Body of pancreas (tissue), 4 donors: ENCODE results near the gene NCAM1. TPM values are rescaled to one million over a fixed set of nuclear protein-coding genes. Genes with fewer than 3 reads are reported as not detected.

ENCODE experiments used
- ATAC-seq: fragments of 150-250 bp; one replicate; pipeline ENCODE4 v1.9.1; 2016
- DNase-seq, 4 donors: peaks; one replicate each; pipeline ENCODE4 v3.0.0-alpha.2; 2019
- H3K27ac ChIP-seq, 4 donors: fragments of 200-600 bp; sonication (generic); 1 replicate in 3 of 4; 2 replicates in 1 of 4; pipeline versions ENCODE4 v1.5.1 to v1.6.1; 2016 to 2019; ENCODE audit warnings: mild to moderate bottlenecking in 1 of 4, mixed read lengths in 1 of 4, moderate library complexity in 1 of 4
- H3K27me3 ChIP-seq, 2 donors: fragments of 200-600 bp; sonication (generic); one replicate each; pipeline ENCODE4 v1.6.0; 2016; ENCODE audit warnings: mild to moderate bottlenecking in 1 of 2
- H3K36me3 ChIP-seq, 2 donors: fragments of 200-600 bp; sonication (generic); replicated peaks in 1 of 2; 2 replicates each; pipeline ENCODE4 v1.5.1; 2016; ENCODE audit warnings: low read depth in 2 of 2; ENCODE audit not compliant: insufficient read depth in 1 of 2
- H3K4me1 ChIP-seq: fragments of 200-600 bp; sonication (generic); one replicate; pipeline ENCODE4 v1.6.0; 2016
- H3K4me3 ChIP-seq, 2 donors: fragments of 200-600 bp; sonication (generic); 1 replicate in 1 of 2; 2 replicates in 1 of 2; pipeline ENCODE4 v1.5.1; 2016 to 2019
- H3K9me3 ChIP-seq, 3 donors: fragments of 200-600 bp; sonication (generic); 1 replicate in 2 of 3; 2 replicates in 1 of 3; pipeline ENCODE4 v1.5.1; 2016
- CTCF ChIP-seq, 7 experiments: fragments of 450-650 bp in 4 of 7; fragments of 200-600 bp in 3 of 7; sonication (generic) in 3 of 7; IDR thresholded peaks; one replicate each; pipeline ENCODE4 v1.5.1; 2016 to 2019; ENCODE audit warnings: antibody characterized with exemption in 7 of 7
- POLR2A ChIP-seq, 3 donors: fragments of 450-650 bp; IDR thresholded peaks; one replicate each; pipeline ENCODE4 v1.6.1; 2016; ENCODE audit warnings: antibody characterized with exemption in 3 of 3, mild to moderate bottlenecking in 2 of 3
- WGBS, 2 donors: methylation state at CpG; one replicate each; pipeline ENCODE4 v1.1.5; 2017; 5-methylcytosine and 5-hydroxymethylcytosine counted together
- intact Hi-C: fragments of 100-400 bp; cut with DNase I; formaldehyde crosslinking; loops from one replicate; pipeline ENCODE4 v1.15.1; 2023
- total RNA-seq, 2 donors: library from RNA; depleted of rRNA; stranded (reverse); fragments of >200 nt; gene quantifications; one replicate each; pipeline ENCODE4 v1.1.0, GENCODE V29; 2016

NCAM1 gene
- total RNA-seq, 2 donors from 2014 or later = 10.1 to 26.0 TPM

GRCh38 chr11:113240389-113240788, 279.2 kb downstream of the NCAM1 start:
- Histone ChIP-seq H3K4me3 (no peak overlapping the region), H3K4me1 (no peaks in the 10 kb centered on the region), H3K9me3 (no peaks in the 10 kb centered on the region), H3K36me3 (no peaks in the 10 kb centered on the region), H3K27me3 (no peaks in the 10 kb centered on the region), H3K27ac (no peak overlapping the region)
- ATAC-seq = no peak
- TF ChIP-seq CTCF (IDR thresholded peaks at IDR 0.05) (no peak), POLR2A (IDR thresholded peaks at IDR 0.05) (no peak)
- DNase-seq = peak in 1 of 4 donors; percentile 11
- WGBS, 2 donors = 22 to 27% methylated on average over 5 of the region's 5 CpGs
- intact Hi-C loops = no loop called here

- H3K27me3 ChIP-seq = no peaks in the 10 kb centered on the region
- H3K4me1 ChIP-seq = no peaks in the 10 kb centered on the region
- 52 to 57% methylated on average over 12 of the region's 12 CpGs for WGBS, 2 donors
- DNase-seq (no peak), ATAC-seq (no peak)
- no peaks in the 10 kb centered on the region for H3K9me3 ChIP-seq
- H3K4me3 ChIP-seq = no peak overlapping the region
- intact Hi-C loops = no loop called here
- H3K27ac ChIP-seq = no peak overlapping the region
- no peaks in the 10 kb centered on the region for H3K36me3 ChIP-seq
- TF ChIP-seq CTCF (IDR thresholded peaks at IDR 0.05) (no peak), POLR2A (IDR thresholded peaks at IDR 0.05) (no peak)
Measured at GRCh38 chr11:113240790-113241635, 279.8 kb downstream of the NCAM1 start.

DNA sequence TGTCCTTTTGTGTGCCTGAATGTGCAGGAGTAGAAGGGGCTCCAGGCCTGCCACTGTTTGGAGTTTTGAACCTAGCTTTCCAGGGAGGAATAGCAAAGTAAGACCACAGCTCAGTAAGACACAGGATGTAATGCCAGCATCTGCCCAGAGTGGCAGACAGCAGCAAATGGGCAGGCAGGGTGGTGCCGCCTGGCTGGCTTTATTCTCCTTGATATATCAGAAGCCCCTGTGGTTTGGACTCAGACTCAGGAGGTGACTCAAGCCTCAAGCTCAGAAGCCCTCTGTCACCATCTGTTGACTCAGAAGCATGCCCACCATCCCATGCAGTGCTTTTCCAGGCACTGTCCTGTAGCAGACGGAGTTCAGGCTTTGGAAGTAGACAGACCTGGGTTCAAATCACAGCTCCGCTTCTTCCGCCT, 280.4 kb downstream of the NCAM1 start:
- no peak for ATAC-seq
- H3K9me3 ChIP-seq = no peaks in the 10 kb centered on the region
- TF ChIP-seq POLR2A (IDR thresholded peaks at IDR 0.05) = no peak
- TF ChIP-seq CTCF (IDR thresholded peaks at IDR 0.05) = no peak
- no peaks in the 10 kb centered on the region for H3K36me3 ChIP-seq
- intact Hi-C loops = no loop called here
- H3K27ac ChIP-seq = no peak overlapping the region
- 90 to 99% methylated on average over 3 to 4 of the region's 4 CpGs for WGBS, 2 donors
- no peak overlapping the region for H3K4me3 ChIP-seq
- H3K4me1 ChIP-seq = no peaks in the 10 kb centered on the region
- DNase-seq = no peak
- no peaks in the 10 kb centered on the region for H3K27me3 ChIP-seq

- H3K36me3 ChIP-seq = no peaks in the 10 kb centered on the region
- no peaks in the 10 kb centered on the region for H3K4me1 ChIP-seq
- intact Hi-C loops = no loop called here
- H3K4me3 ChIP-seq = no peak overlapping the region
- WGBS, 2 donors = 97 to 100% methylated on average over 3 of the region's 3 CpGs
- TF ChIP-seq CTCF (IDR thresholded peaks at IDR 0.05) (no peak), POLR2A (IDR thresholded peaks at IDR 0.05) (no peak)
- no peaks in the 10 kb centered on the region for H3K27me3 ChIP-seq
- ATAC-seq = no peak
- DNase-seq = no peak
- no peaks in the 10 kb centered on the region for H3K9me3 ChIP-seq
- H3K27ac ChIP-seq = no peak overlapping the region
Measured at GRCh38 chr11:113242060-113242459, 280.8 kb downstream of the NCAM1 start.
